Stimulated activated CD4-positive, alpha-beta T cell treated with anti-CD3 and anti-CD28 coated beads, Interleukin-2, amount 100 ng/mL, for 24 hours (primary cell): Measurements from ENCODE around the gene PTN.

Experiments used
- DNase-seq, 2 donors: peaks; one replicate each; pipeline ENCODE4 v3.0.0-alpha.2; 2020

Gene PTN

GRCh38 chr7:137343281-137343841 is at the start of gene PTN:
Gene PTN (minus strand): TSS chr7:137343733. CDS start chr7:137254973, 88,760 bp downstream.
- no peak for DNase-seq

- no peak for DNase-seq
Observed at GRCh38 chr7:137390076-137390475, 46.5 kb upstream of the PTN start.

GRCh38 chr7:137388916-137389315 is 45.4 kb upstream of the PTN start:
- no peak for DNase-seq

GRCh38 chr7:137386966-137387365 is 43.4 kb upstream of the PTN start:
- DNase-seq: no peak

- DNase-seq: no peak
Observed at GRCh38 chr7:137381045-137381444, 37.5 kb upstream of the PTN start.

- no peak for DNase-seq
Observed at GRCh38 chr7:137373507-137373906, 30.0 kb upstream of the PTN start.

- DNase-seq: no peak
Observed at GRCh38 chr7:137371616-137372015, 28.1 kb upstream of the PTN start.

- no peak for DNase-seq
Observed at GRCh38 chr7:137366995-137367394, 23.5 kb upstream of the PTN start.

GRCh38 chr7:137363683-137364082 is 20.1 kb upstream of the PTN start:
- no peak for DNase-seq

- DNase-seq: no peak
Observed at GRCh38 chr7:137360087-137360679, 16.6 kb upstream of the PTN start.

- no peak for DNase-seq
Observed at GRCh38 chr7:137354961-137355360, 11.4 kb upstream of the PTN start.

GRCh38 chr7:137354396-137354795 is 10.9 kb upstream of the PTN start:
- no peak for DNase-seq

- no peak for DNase-seq
Observed at GRCh38 chr7:137351941-137352340, 8.4 kb upstream of the PTN start.

- no peak for DNase-seq
Observed at GRCh38 chr7:137345799-137346449, 2.4 kb upstream of the PTN start.

- DNase-seq: no peak
Observed at GRCh38 chr7:137342828-137343261, 688 bp downstream of the PTN start.

GRCh38 chr7:137342265-137342664 is 1.3 kb downstream of the PTN start:
- DNase-seq: no peak

GRCh38 chr7:137337902-137338301 is 5.6 kb downstream of the PTN start:
- DNase-seq: no peak

GRCh38 chr7:137335814-137336213 is 7.7 kb downstream of the PTN start:
- no peak for DNase-seq

GRCh38 chr7:137331378-137331777 is 12.2 kb downstream of the PTN start:
- DNase-seq: no peak

- DNase-seq: no peak
Observed at GRCh38 chr7:137329411-137329810, 14.1 kb downstream of the PTN start.

- no peak for DNase-seq
Observed at GRCh38 chr7:137328373-137329120, 15.0 kb downstream of the PTN start.

GRCh38 chr7:137325927-137326326 is 17.6 kb downstream of the PTN start:
- no peak for DNase-seq

GRCh38 chr7:137324796-137325696 is 18.5 kb downstream of the PTN start:
- no peak for DNase-seq
